ENCODE measurements around the gene TCERG1L.

- TF ChIP-seq SPI1 (IDR thresholded peaks at IDR 0.05; ENCODE audit: borderline replicate concordance, low read depth) (no peak), CTCF (IDR thresholded peaks at IDR 0.05; ENCODE audit: insufficient read depth, low read length) (no peak), REST (IDR thresholded peaks at IDR 0.05; ENCODE audit: insufficient replicate concordance, low read depth) (no peak), POLR2AphosphoS5 (IDR thresholded peaks at IDR 0.05; ENCODE audit: low read depth) (no peak), GABPA (IDR thresholded peaks at IDR 0.05; ENCODE audit: low read depth) (no peak)
Observed at GRCh38 chr10:131196176-131196885, 115.2 kb downstream of the TCERG1L start.
